GM19035 (cell line): ENCODE measurements around the gene BTBD18.
A peak's percentile ranks its signal among the peaks of the same experiment; 100 is the strongest.
"Not testable (repeated sequence)": the region's sequence is repeated elsewhere in the genome, so short reads cannot be mapped to it uniquely, and the experiment has no call there.

Source experiments
- ATAC-seq: cut with Tn5 transposase; IDR thresholded peaks from one replicate; pipeline ENCODE4 v1.9.1; 2021; ENCODE audit not compliant: unreplicated experiment

The BTBD18 gene

GRCh38 chr11:57741132-57742086 lies 10.2 kb downstream of the BTBD18 start, which contains the start of gene SELENOH:
TSS of gene SELENOH (plus strand) at chr11:57741491. CDS start at chr11:57741596, 105 bp downstream.
- ATAC-seq, result peak; percentile 89

- ATAC-seq, result no peak
Observed at GRCh38 chr11:57735619-57736298, 15.9 kb downstream of the BTBD18 start.

- ATAC-seq, result no peak
Observed at GRCh38 chr11:57732661-57733060, 19.0 kb downstream of the BTBD18 start.

GRCh38 chr11:57729479-57729878 lies 22.1 kb downstream of the BTBD18 start:
- ATAC-seq, result no peak

- no peak for ATAC-seq
Observed at GRCh38 chr11:57728829-57729228, 22.8 kb downstream of the BTBD18 start.

- no peak for ATAC-seq
Observed at GRCh38 chr11:57727185-57727584, 24.4 kb downstream of the BTBD18 start.

GRCh38 chr11:57716726-57717125 lies 34.9 kb downstream of the BTBD18 start:
- ATAC-seq, result not testable (repeated sequence)

GRCh38 chr11:57713835-57714234 lies 37.8 kb downstream of the BTBD18 start:
- ATAC-seq, result no peak

GRCh38 chr11:57712256-57713150 lies 39.1 kb downstream of the BTBD18 start, which contains the start of gene TMX2:
TSS of gene TMX2 (plus strand) at chr11:57712593. CDS start at chr11:57712619, 26 bp downstream.
- ATAC-seq, result peak; percentile 95

- ATAC-seq, result peak; percentile 41
Observed at GRCh38 chr11:57711414-57712255, 40.0 kb downstream of the BTBD18 start, which contains the start of gene MED19. TSS of gene MED19 (minus strand) at chr11:57712215. CDS start at chr11:57712179, 36 bp downstream.

- no peak for ATAC-seq
Observed at GRCh38 chr11:57709802-57710367, 41.7 kb downstream of the BTBD18 start.

- ATAC-seq, result not testable (repeated sequence)
Observed at GRCh38 chr11:57705432-57705831, 46.2 kb downstream of the BTBD18 start.

- ATAC-seq, result no peak
Observed at GRCh38 chr11:57704932-57705331, 46.7 kb downstream of the BTBD18 start.

GRCh38 chr11:57703341-57703740 lies 48.3 kb downstream of the BTBD18 start:
- ATAC-seq, result no peak

- no peak for ATAC-seq
Observed at GRCh38 chr11:57700425-57700824, 51.2 kb downstream of the BTBD18 start.

- no peak for ATAC-seq
Observed at GRCh38 chr11:57699813-57700212, 51.8 kb downstream of the BTBD18 start.

- ATAC-seq, result no peak
Observed at GRCh38 chr11:57698843-57699365, 52.7 kb downstream of the BTBD18 start.
